Body of pancreas (tissue), 4 donors: ENCODE data around the gene PTGS1.

ENCODE experiments used
- CTCF ChIP-seq, 7 experiments: fragments of 450-650 bp in 4 of 7; fragments of 200-600 bp in 3 of 7; sonication (generic) in 3 of 7; IDR thresholded peaks; one replicate each; pipeline ENCODE4 v1.5.1; 2016 to 2019; ENCODE audit warnings: antibody characterized with exemption in 7 of 7
- POLR2A ChIP-seq, 3 donors: fragments of 450-650 bp; IDR thresholded peaks; one replicate each; pipeline ENCODE4 v1.6.1; 2016; ENCODE audit warnings: antibody characterized with exemption in 3 of 3, mild to moderate bottlenecking in 2 of 3

DNA sequence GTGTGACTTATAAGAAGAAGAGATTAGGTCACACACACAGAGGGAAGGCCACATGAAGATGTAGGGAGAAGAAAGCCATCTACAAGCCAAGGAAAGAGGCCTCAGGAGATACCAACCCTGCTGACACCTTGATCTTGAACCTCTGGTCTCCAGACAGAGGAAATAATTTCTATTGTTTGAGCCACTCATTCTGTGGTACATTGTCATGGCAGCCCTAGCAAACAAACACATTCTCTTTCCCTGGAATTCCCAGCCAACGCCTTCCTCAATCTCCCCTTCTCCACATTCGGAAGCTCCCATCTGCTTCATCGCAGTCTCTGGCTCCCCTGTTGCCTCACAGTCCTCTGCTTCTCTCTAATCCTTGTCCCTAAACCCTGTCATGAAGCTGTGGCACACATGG is 16.7 kb downstream of the PTGS1 start:
- TF ChIP-seq POLR2A (IDR thresholded peaks at IDR 0.05) = no peak
- no peak for TF ChIP-seq CTCF (IDR thresholded peaks at IDR 0.05)
